ENCODE data around the gene PPA2.

- TF ChIP-seq CTCF (IDR thresholded peaks at IDR 0.05; ENCODE audit: low read depth, low read length, poor library complexity, severe bottlenecking): no peak
- no peak for TF ChIP-seq EZH2phosphoT487 (IDR thresholded peaks at IDR 0.05; ENCODE audit: borderline replicate concordance, low read length)
Observed at GRCh38 chr4:105400901-105401677, 72.8 kb downstream of the PPA2 start.

Measured in DOHH2 (cell line).